SH-SY5Y (cell line): ENCODE measurements around the gene FHAD1.

Source experiments
- GATA2 ChIP-seq: IDR thresholded peaks from 2 replicates; pipeline ENCODE4 v1.6.1; 2011; ENCODE audit warnings: mild to moderate bottlenecking, low read depth, low read length
- GATA3 ChIP-seq: IDR thresholded peaks from 2 replicates; pipeline ENCODE4 v1.6.1; 2011; ENCODE audit warnings: low read depth, mild to moderate bottlenecking, low read length, moderate library complexity

GRCh38 chr1:15422871-15423270, 175.8 kb downstream of the FHAD1 start:
- TF ChIP-seq GATA3 = no peak
- no peak for TF ChIP-seq GATA2
